Natural killer cell (primary cell): ENCODE results near the gene MRPS18A. TPM values are rescaled to one million over a fixed set of nuclear protein-coding genes. Genes with fewer than 3 reads are reported as not detected.

Source experiments
- ATAC-seq, 3 donors: fragments of 150-1000 bp in 2 of 3; fragments of 200-7000 bp in 1 of 3; cut with Tn5 transposase; 1 replicate in 1 of 3; 2 replicates in 2 of 3; pipeline ENCODE4 v1.10.0; 2021; ENCODE audit warnings: mild to moderate bottlenecking in 2 of 3, moderate library complexity in 2 of 3
- DNase-seq, 2 donors: peaks; one replicate each; pipeline versions ENCODE4 v3.0.0 to v3.0.0-alpha.2; 2013 to 2021; ENCODE audit warnings: mixed read lengths in 1 of 2
- H3K27ac ChIP-seq: one replicate; pipeline ENCODE4 v1.5.1; 2013; ENCODE audit warnings: mild to moderate bottlenecking, low read length
- H3K27me3 ChIP-seq: one replicate; pipeline ENCODE4 v1.6.1; 2013; ENCODE audit warnings: low read length; ENCODE audit not compliant: control insufficient read depth, insufficient read depth
- H3K36me3 ChIP-seq: one replicate; pipeline ENCODE4 v1.6.1; 2013; ENCODE audit warnings: low read length; ENCODE audit not compliant: control insufficient read depth, insufficient read depth
- H3K4me1 ChIP-seq: one replicate; pipeline ENCODE4 v1.6.1; 2013; ENCODE audit warnings: low read length; ENCODE audit not compliant: control insufficient read depth, insufficient read depth
- H3K4me3 ChIP-seq: one replicate; pipeline ENCODE4 v1.5.1; 2013; ENCODE audit warnings: low read length
- H3K9me3 ChIP-seq: one replicate; pipeline ENCODE4 v1.6.1; 2013; ENCODE audit warnings: low read length; ENCODE audit not compliant: control insufficient read depth, insufficient read depth
- H3K27ac Mint-ChIP-seq, 2 donors: one replicate each; pipeline ENCODE4 v1.8.0; 2022; ENCODE audit warnings: mild to moderate bottlenecking in 2 of 2, mixed read lengths in 2 of 2, moderate library complexity in 1 of 2
- H3K27me3 Mint-ChIP-seq, 2 donors: one replicate each; pipeline ENCODE4 v1.8.0; 2022; ENCODE audit warnings: low read depth in 2 of 2, mixed read lengths in 2 of 2
- H3K36me3 Mint-ChIP-seq: one replicate; pipeline ENCODE4 v1.8.0; 2022; ENCODE audit warnings: mixed read lengths
- H3K4me1 Mint-ChIP-seq, 2 donors: one replicate each; pipeline ENCODE4 v1.8.0; 2022; ENCODE audit warnings: mixed read lengths in 2 of 2
- H3K4me3 Mint-ChIP-seq: one replicate; pipeline ENCODE4 v1.8.0; 2022; ENCODE audit warnings: mild to moderate bottlenecking, moderate library complexity, mixed read lengths
- H3K9me3 Mint-ChIP-seq, 2 donors: one replicate each; pipeline ENCODE4 v1.8.0; 2022; ENCODE audit warnings: mixed read lengths in 2 of 2
- CTCF ChIP-seq: fragments of 200-600 bp; IDR thresholded peaks from one replicate; pipeline ENCODE4 v1.8.0; 2022; ENCODE audit warnings: antibody characterized with exemption
- WGBS: methylation state at CpG from one replicate; pipeline ENCODE4 v1.1.7; 2013; ENCODE audit warnings: missing lambda C conversion rate; ENCODE audit not compliant: insufficient coverage; 5-methylcytosine and 5-hydroxymethylcytosine counted together
- intact Hi-C: fragments of 100-400 bp; cut with micrococcal nuclease; formaldehyde crosslinking; loops from one replicate; pipeline ENCODE4 v1.14.2; 2022
- total RNA-seq, 4 donors: library from RNA; stranded (reverse); fragments of 120-200 nt in 1 of 4; gene quantifications; one replicate each; pipeline versions ENCODE4 v1.2.3 to v1.2.4, GENCODE V29; 2013 to 2022

The MRPS18A gene
- total RNA-seq, 3 donors from 2014 or later (not counting 1 experiment from before 2014, with no cell fraction given): 29.0 to 39.8 (median 33.1) TPM

- no peaks in the 10 kb centered on the region for H3K36me3 Mint-ChIP-seq
- H3K4me1 ChIP-seq: no peaks in the 10 kb centered on the region
- no peak overlapping the region for H3K27ac Mint-ChIP-seq
- no peaks in the 10 kb centered on the region for H3K27me3 ChIP-seq
- 93% methylated on average over 15 of the region's 15 CpGs for WGBS
- H3K27ac ChIP-seq: no peak overlapping the region
- no peaks in the 10 kb centered on the region for H3K27me3 Mint-ChIP-seq
- no peak overlapping the region for H3K4me3 ChIP-seq
- no peaks in the 10 kb centered on the region for H3K9me3 Mint-ChIP-seq
- H3K9me3 ChIP-seq: no peaks in the 10 kb centered on the region
- ATAC-seq (no peak), DNase-seq (no peak)
- no peak overlapping the region for H3K4me3 Mint-ChIP-seq
- no peaks in the 10 kb centered on the region for H3K4me1 Mint-ChIP-seq
- no peak for TF ChIP-seq CTCF
- intact Hi-C loops: no loop called here
- H3K36me3 ChIP-seq: peaks cover 66% of the 10 kb centered on the region
These were observed 14.0 kb downstream of the MRPS18A start for GRCh38 chr6:43673444-43674084.

GRCh38 chr6:43671801-43672690, 15.5 kb downstream of the MRPS18A start:
- peaks cover 6 to 12% of the 10 kb centered on the region in 2 donors for H3K4me1 Mint-ChIP-seq
- no peak overlapping the region for H3K27ac Mint-ChIP-seq
- WGBS: 95% methylated on average over 16 of the region's 16 CpGs
- no peak overlapping the region for H3K4me3 Mint-ChIP-seq
- H3K27ac ChIP-seq: no peak overlapping the region
- no peaks in the 10 kb centered on the region for H3K27me3 Mint-ChIP-seq
- H3K36me3 ChIP-seq: peaks cover 51% of the 10 kb centered on the region
- H3K9me3 Mint-ChIP-seq: no peaks in the 10 kb centered on the region
- no peaks in the 10 kb centered on the region for H3K36me3 Mint-ChIP-seq
- H3K4me3 ChIP-seq: no peak overlapping the region
- H3K27me3 ChIP-seq: no peaks in the 10 kb centered on the region
- no peak for TF ChIP-seq CTCF
- DNase-seq: no peak
- intact Hi-C loops: no loop called here
- no peak for ATAC-seq
- no peaks in the 10 kb centered on the region for H3K9me3 ChIP-seq
- H3K4me1 ChIP-seq: peaks cover 15% of the 10 kb centered on the region

- TF ChIP-seq CTCF: no peak
- DNase-seq (no peak), ATAC-seq (no peak)
- H3K9me3 Mint-ChIP-seq: no peaks in the 10 kb centered on the region
- no peaks in the 10 kb centered on the region for H3K36me3 Mint-ChIP-seq
- H3K9me3 ChIP-seq: no peaks in the 10 kb centered on the region
- H3K4me3 Mint-ChIP-seq: no peak overlapping the region
- peaks cover 6 to 14% of the 10 kb centered on the region in 2 donors for H3K4me1 Mint-ChIP-seq
- intact Hi-C loops: no loop called here
- H3K27ac Mint-ChIP-seq: no peak overlapping the region
- H3K27me3 ChIP-seq: no peaks in the 10 kb centered on the region
- H3K27ac ChIP-seq: no peak overlapping the region
- H3K4me3 ChIP-seq: no peak overlapping the region
- WGBS: 93% methylated on average over 8 of the region's 8 CpGs
- H3K27me3 Mint-ChIP-seq: no peaks in the 10 kb centered on the region
- peaks cover 17% of the 10 kb centered on the region for H3K4me1 ChIP-seq
- H3K36me3 ChIP-seq: peaks cover 43% of the 10 kb centered on the region
These were observed 16.4 kb downstream of the MRPS18A start for GRCh38 chr6:43671011-43671800.
